Smooth muscle cell (in vitro differentiated cells): Measurements from ENCODE around the gene HDAC2. TPM values are rescaled to one million over a fixed set of nuclear protein-coding genes. Genes with fewer than 3 reads are reported as not detected.

Experiments
- DNase-seq: peaks from one replicate; lab custom pipeline; 2025; ENCODE audit not compliant: unreplicated experiment; lab: John Stamatoyannopoulos, UW
- H2AFZ ChIP-seq: fragments of 200-600 bp; sonication (generic); 2 replicates; pipeline ENCODE4 v1.6.0; 2016; ENCODE audit warnings: antibody characterized with exemption, low read depth, mild to moderate bottlenecking
- H3F3A ChIP-seq: fragments of 200-600 bp; sonication (generic); 2 replicates; pipeline ENCODE4 v1.6.0; 2017; ENCODE audit warnings: antibody characterized with exemption, low read depth
- H3K27ac ChIP-seq: fragments of 200-600 bp; sonication (generic); 2 replicates; pipeline ENCODE4 v1.5.1; 2016; ENCODE audit warnings: low read depth, mild to moderate bottlenecking
- H3K27me3 ChIP-seq: fragments of 200-600 bp; sonication (generic); 2 replicates; pipeline ENCODE4 v1.6.1; 2016; ENCODE audit warnings: low read depth, mild to moderate bottlenecking
- H3K36me3 ChIP-seq: fragments of 200-600 bp; sonication (generic); 2 replicates; pipeline ENCODE4 v1.5.1; 2016; ENCODE audit warnings: low read depth
- H3K4me1 ChIP-seq: fragments of 200-600 bp; sonication (generic); 2 replicates; pipeline ENCODE4 v1.5.1; 2016; ENCODE audit warnings: low read depth
- H3K4me2 ChIP-seq: fragments of 200-600 bp; sonication (generic); 2 replicates; pipeline ENCODE4 v1.6.0; 2016; ENCODE audit warnings: mild to moderate bottlenecking
- H3K4me3 ChIP-seq: fragments of 200-600 bp; sonication (generic); 2 replicates; pipeline ENCODE4 v1.5.1; 2016; ENCODE audit warnings: mild to moderate bottlenecking
- H3K79me2 ChIP-seq: fragments of 200-600 bp; sonication (generic); 2 replicates; pipeline ENCODE4 v1.6.0; 2016; ENCODE audit warnings: low read depth, mild to moderate bottlenecking
- H3K9ac ChIP-seq: fragments of 200-600 bp; sonication (generic); 2 replicates; pipeline ENCODE4 v1.6.0; 2016; ENCODE audit warnings: low read depth
- H3K9me3 ChIP-seq: fragments of 200-600 bp; sonication (generic); replicated peaks from 2 replicates; pipeline ENCODE4 v1.5.1; 2016; ENCODE audit warnings: low read depth
- H4K20me1 ChIP-seq: fragments of 200-600 bp; sonication (generic); 2 replicates; pipeline ENCODE4 v1.6.0; 2016; ENCODE audit warnings: low read depth
- WGBS: methylation state at CpG from one replicate; pipeline ENCODE4 v1.1.7; 2016; ENCODE audit warnings: low lambda C conversion rate; 5-methylcytosine and 5-hydroxymethylcytosine counted together
- polyA plus RNA-seq: library from polyadenylated mRNA; unstranded; fragments of >200 nt; fragmentation: Nextera tagmentation; extraction: Ambion mirVana; gene quantifications from 2 replicates; pipeline ENCODE4 v1.2.1, GENCODE V29; 2016
- total RNA-seq: library from RNA; depleted of rRNA; stranded (reverse); fragments of >200 nt; gene quantifications from 2 replicates; pipeline ENCODE4 v1.2.3, GENCODE V29; 2014
- TF ChIP-seq, protein P1 (sequence below): fragments of 200-600 bp; sonication (generic); IDR thresholded peaks from 2 replicates; pipeline ENCODE4 v1.5.1; 2017; ENCODE audit warnings: borderline replicate concordance, mild to moderate bottlenecking, antibody characterized with exemption; ENCODE audit not compliant: insufficient read depth, poor library complexity, severe bottlenecking

HDAC2 gene
- total and polyA plus RNA-seq, 2 experiments from 2014 or later, result 192 to 198 TPM

DNA sequence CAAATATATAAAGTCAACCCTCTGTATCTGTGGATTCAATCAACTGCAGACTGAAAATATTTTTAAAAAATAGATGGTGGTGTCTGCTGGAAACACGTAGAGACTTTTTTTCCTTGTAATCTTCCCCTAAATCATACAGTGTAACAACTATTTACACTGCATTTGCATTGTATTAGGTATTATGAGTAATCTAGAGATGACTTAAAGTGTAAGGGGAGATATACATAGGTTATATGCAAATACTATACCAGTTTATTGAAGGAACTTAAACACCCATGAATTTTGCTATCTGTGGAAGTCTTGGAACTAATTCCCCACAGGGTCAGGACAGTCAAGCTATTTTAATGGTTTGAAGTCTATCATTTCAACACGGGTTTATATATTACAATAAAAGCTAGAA is 10.2 kb downstream of the HDAC2 start:
- peaks cover 99% of the 10 kb centered on the region for H4K20me1 ChIP-seq
- no peak overlapping the region for H3K4me2 ChIP-seq
- no peak overlapping the region for H2AFZ ChIP-seq
- TF ChIP-seq, protein P1, sequence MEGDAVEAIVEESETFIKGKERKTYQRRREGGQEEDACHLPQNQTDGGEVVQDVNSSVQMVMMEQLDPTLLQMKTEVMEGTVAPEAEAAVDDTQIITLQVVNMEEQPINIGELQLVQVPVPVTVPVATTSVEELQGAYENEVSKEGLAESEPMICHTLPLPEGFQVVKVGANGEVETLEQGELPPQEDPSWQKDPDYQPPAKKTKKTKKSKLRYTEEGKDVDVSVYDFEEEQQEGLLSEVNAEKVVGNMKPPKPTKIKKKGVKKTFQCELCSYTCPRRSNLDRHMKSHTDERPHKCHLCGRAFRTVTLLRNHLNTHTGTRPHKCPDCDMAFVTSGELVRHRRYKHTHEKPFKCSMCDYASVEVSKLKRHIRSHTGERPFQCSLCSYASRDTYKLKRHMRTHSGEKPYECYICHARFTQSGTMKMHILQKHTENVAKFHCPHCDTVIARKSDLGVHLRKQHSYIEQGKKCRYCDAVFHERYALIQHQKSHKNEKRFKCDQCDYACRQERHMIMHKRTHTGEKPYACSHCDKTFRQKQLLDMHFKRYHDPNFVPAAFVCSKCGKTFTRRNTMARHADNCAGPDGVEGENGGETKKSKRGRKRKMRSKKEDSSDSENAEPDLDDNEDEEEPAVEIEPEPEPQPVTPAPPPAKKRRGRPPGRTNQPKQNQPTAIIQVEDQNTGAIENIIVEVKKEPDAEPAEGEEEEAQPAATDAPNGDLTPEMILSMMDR, result no peak
- H3K36me3 ChIP-seq, result peaks cover 20% of the 10 kb centered on the region
- no peak overlapping the region for H3K9ac ChIP-seq
- no peak for DNase-seq
- H3K9me3 ChIP-seq, result no peaks in the 10 kb centered on the region
- peaks cover 99% of the 10 kb centered on the region for H3K79me2 ChIP-seq
- no peaks in the 10 kb centered on the region for H3K4me1 ChIP-seq
- H3K4me3 ChIP-seq, result no peak overlapping the region
- 78% methylated on average over 2 of the region's 2 CpGs for WGBS
- no peak overlapping the region for H3K27ac ChIP-seq
- H3K27me3 ChIP-seq, result no peaks in the 10 kb centered on the region
- H3F3A ChIP-seq, result no peaks in the 10 kb centered on the region

DNA sequence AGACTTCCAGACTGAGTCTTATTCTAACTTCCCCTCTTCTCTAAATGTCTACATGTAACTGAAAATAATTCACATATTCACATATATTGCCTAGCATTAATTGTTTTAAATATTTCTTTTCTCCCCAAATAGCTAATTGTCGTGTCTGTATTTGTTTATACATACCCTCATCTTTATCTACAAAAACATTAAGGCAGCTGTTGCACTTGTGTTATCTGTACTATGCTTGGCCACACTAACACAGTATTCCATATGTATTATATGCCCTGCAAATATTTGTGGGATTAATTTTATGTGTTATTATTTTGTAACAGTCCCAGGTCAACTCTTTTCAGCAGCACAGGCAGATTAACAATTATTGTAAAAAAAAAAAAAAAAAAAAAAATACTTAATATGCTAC is 11.7 kb downstream of the HDAC2 start:
- WGBS, result 53% methylated on average over 1 of the region's 1 CpG
- TF ChIP-seq, protein P1, result no peak
- Histone ChIP-seq H2AFZ (no peak overlapping the region), H3K79me2 (peaks cover 94% of the 10 kb centered on the region), H3K4me1 (no peaks in the 10 kb centered on the region), H3K4me2 (no peak overlapping the region), H3K27me3 (no peaks in the 10 kb centered on the region), H3K36me3 (peaks cover 20% of the 10 kb centered on the region), H3K27ac (no peak overlapping the region), H3K4me3 (no peak overlapping the region), H3K9me3 (no peaks in the 10 kb centered on the region), H3F3A (no peaks in the 10 kb centered on the region), H3K9ac (no peak overlapping the region), H4K20me1 (peaks cover 98% of the 10 kb centered on the region)
- no peak for DNase-seq

DNA sequence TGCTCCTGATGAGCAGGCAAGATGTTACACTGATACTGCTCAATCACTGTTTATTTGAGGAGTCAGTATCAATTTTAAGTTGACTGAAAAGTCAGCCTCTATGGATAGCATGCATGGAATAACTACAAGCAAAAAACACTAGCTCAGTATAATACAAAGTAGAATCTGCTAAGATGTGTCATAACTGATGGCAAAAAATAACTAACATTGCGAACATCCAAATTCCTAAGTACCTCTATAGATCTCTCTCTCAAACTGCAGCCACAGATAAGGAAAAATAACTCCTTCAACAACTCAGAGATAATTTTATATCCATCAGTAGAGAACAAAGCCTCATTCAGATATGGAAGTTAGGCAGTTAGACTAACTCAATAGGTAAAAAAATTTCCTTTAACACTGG is 16.3 kb downstream of the HDAC2 start:
- Histone ChIP-seq H3F3A (peaks cover 5% of the 10 kb centered on the region), H3K9ac (no peak overlapping the region), H3K27me3 (no peaks in the 10 kb centered on the region), H4K20me1 (peaks cover 84% of the 10 kb centered on the region), H3K4me1 (no peaks in the 10 kb centered on the region), H3K27ac (peak overlapping the region; percentile 3), H3K36me3 (peaks cover 26% of the 10 kb centered on the region), H3K4me3 (no peak overlapping the region), H3K4me2 (no peak overlapping the region), H3K79me2 (peaks cover 71% of the 10 kb centered on the region), H3K9me3 (no peaks in the 10 kb centered on the region), H2AFZ (no peak overlapping the region)
- WGBS, result 75% methylated on average over 1 of the region's 1 CpG
- no peak for DNase-seq
- TF ChIP-seq, protein P1, result no peak

- Histone ChIP-seq H3K27ac (peak overlapping the region; percentile 50), H3K4me3 (no peak overlapping the region), H4K20me1 (peaks cover 71% of the 10 kb centered on the region), H3F3A (peaks cover 5% of the 10 kb centered on the region), H3K27me3 (no peaks in the 10 kb centered on the region), H3K9me3 (no peaks in the 10 kb centered on the region), H2AFZ (no peak overlapping the region), H3K9ac (no peak overlapping the region), H3K36me3 (peaks cover 25% of the 10 kb centered on the region), H3K79me2 (peaks cover 61% of the 10 kb centered on the region), H3K4me2 (peak overlapping the region; percentile 54), H3K4me1 (no peaks in the 10 kb centered on the region)
- TF ChIP-seq, protein P1, result no peak
- no peak for DNase-seq
Measured at GRCh38 chr6:113953346-113953745, 17.6 kb downstream of the HDAC2 start.
